GM18867 (cell line): ENCODE measurements around the gene ZNF358.

Experiments used
- ATAC-seq: cut with Tn5 transposase; IDR thresholded peaks from one replicate; pipeline ENCODE4 v1.9.1; 2021; ENCODE audit warnings: mild to moderate bottlenecking, moderate library complexity; ENCODE audit not compliant: unreplicated experiment

The ZNF358 gene

DNA sequence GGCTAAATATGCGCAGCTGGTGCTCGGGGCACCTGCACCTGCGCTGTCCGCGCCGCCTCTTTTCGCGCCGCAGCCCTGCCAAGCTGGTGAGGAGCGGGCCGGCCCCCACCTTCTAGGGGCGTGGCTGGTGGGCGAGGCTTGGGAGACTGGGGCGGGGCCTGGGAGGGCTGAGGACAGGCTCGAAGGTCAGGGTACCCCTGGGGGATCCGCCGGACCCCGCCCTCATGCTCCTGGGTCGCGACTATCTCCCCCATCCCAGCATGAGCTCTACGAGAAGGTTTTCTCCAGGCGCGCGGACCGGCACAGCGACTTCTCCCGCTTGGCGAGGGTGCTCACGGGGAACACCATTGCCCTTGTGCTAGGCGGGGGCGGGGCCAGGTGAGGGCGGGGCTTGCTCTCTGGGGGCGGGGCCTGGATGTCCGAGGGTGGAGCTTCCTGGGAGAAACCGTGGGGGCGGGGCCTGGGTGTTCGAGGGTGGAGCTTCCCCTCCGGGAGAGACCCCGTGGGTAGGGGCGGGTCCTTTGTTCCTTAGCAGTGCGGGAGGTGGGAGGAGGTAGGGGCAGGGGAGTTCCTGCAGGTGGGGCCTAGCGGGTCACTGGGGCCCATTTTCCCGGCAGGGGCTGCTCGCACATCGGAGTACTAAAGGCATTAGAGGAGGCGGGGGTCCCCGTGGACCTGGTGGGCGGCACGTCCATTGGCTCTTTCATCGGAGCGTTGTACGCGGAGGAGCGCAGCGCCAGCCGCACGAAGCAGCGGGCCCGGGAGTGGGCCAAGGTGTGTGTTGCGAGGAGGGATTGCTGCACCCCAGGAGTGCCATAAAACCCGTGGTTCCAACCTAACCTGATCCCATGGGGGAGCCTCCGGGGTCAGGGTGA lies 39.3 kb downstream of the ZNF358 start:
- no peak for ATAC-seq

- ATAC-seq = no peak
These were observed 40.9 kb downstream of the ZNF358 start for GRCh38 chr19:7556696-7557315.

- ATAC-seq = no peak
These were observed 42.8 kb downstream of the ZNF358 start for GRCh38 chr19:7558667-7559066.

DNA sequence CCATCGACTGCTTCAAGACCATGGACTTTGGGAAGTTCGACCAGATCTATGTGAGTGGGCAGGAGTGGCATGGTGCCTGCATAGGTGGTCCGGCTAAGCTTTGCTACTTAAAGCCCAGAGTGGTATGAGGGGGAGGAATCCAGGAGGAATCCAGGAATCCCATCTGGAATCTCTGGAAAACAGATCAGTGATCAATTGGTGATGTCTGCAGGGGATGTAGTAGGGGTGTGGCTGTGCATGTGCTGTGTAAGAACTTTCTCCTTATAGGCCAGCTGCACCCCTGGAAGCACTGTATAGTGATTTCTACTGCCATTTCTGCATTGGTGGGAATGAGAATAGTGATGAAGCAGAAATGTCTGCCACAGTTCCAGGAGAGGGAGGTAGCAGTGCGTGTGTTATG lies 43.2 kb downstream of the ZNF358 start:
- ATAC-seq = no peak

DNA sequence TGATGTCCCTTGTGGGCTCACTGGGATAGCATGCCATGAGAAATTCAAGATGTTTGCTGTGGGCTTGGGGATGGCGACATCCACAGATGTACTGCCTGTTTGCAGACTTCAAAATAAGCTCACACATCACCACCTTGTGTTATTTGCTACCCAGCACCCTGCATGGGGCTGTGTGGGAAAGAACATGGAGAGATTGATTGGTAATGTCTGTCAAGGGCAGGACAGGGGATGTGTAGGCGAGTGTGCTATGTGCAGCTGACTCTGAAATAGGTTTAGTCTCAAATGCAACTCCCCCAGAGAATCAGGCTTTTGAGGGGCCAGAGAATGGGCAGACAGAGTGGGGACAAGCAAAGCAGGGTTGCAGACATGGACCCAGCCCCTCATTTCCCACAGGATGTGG lies 44.4 kb downstream of the ZNF358 start:
- ATAC-seq = no peak

GRCh38 chr19:7561325-7561724 lies 45.4 kb downstream of the ZNF358 start:
- no peak for ATAC-seq

DNA sequence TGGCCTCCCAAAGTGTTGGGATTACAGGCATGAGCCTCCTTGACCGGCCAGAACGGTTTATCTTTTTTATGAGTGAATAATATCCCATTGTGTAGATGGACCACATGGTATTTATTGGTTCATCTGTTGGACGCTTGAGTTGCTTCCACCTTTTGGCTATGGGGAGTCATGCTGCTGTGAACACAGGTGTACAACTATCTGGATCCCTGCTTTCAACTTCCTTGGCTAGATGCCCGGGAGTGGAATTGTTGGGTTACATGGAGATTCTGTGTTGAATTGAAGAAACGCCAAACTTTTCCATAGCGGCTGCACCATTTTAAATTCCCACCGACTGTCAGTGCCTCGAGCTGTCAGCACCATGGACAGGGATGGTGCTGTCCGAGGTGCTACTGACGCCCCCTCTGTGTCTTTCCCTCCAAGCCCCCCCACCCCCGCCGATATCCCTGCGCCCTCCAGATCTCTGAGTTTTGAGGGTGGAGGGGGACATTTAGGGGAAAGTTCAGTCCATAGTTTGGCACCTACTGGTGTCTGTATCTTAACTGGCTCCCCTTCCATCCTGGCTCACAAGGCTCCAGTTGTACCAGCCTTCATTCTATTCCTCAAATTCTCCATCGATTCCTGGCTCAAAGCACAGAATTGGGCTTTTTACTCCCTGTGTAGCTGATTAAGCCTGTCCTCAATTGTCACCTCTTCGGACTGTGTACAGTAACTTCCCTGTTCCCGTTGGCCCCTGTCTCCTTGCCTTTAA lies 46.9 kb downstream of the ZNF358 start:
- no peak for ATAC-seq

GRCh38 chr19:7564866-7565265 lies 49.0 kb downstream of the ZNF358 start:
- no peak for ATAC-seq

DNA sequence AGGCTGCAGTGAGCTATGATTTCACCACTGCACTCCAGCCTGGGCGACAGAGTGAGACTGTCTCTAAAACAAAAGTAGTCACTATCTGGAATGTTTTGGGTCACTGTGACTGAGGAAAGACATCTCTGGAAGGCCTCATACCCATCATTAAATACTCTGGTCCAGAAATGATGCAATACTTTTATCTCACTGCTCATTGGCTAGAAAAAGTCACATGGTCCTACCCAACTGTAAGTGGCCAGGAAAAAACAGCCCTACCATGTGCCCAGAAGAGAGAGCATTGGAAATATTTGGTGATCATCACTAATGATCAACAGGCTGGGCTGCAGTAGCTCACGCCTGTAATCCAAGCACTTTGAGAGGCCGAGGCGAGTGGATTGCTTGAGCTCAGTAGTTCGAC lies 49.4 kb downstream of the ZNF358 start:
- no peak for ATAC-seq
